ENCODE measurements around the gene ADM.

ADM gene

GRCh38 chr11:10310301-10310841, 5.5 kb downstream of the ADM start:
- no peak overlapping the region for H3K4me3 ChIP-seq (ENCODE audit: control insufficient read depth, low read depth, low read length)
- no peak for TF ChIP-seq CTCF (conservative IDR thresholded peaks at IDR 0.05; ENCODE audit: control insufficient read depth, insufficient read depth, low read depth, low read length)
- DNase-seq (ENCODE audit: low read depth), result no peak

GRCh38 chr11:10311802-10312201, 6.9 kb downstream of the ADM start:
- H3K4me3 ChIP-seq (ENCODE audit: control insufficient read depth, low read depth, low read length), result no peak overlapping the region
- TF ChIP-seq CTCF (conservative IDR thresholded peaks at IDR 0.05; ENCODE audit: control insufficient read depth, insufficient read depth, low read depth, low read length), result no peak
- no peak for DNase-seq (ENCODE audit: low read depth)

GRCh38 chr11:10314199-10315072, 9.6 kb downstream of the ADM start:
- no peak overlapping the region for H3K4me3 ChIP-seq (ENCODE audit: control insufficient read depth, low read depth, low read length)
- no peak for TF ChIP-seq CTCF (conservative IDR thresholded peaks at IDR 0.05; ENCODE audit: control insufficient read depth, insufficient read depth, low read depth, low read length)
- DNase-seq (ENCODE audit: low read depth), result peak; percentile 58

- no peak for DNase-seq (ENCODE audit: low read depth)
- H3K4me3 ChIP-seq (ENCODE audit: control insufficient read depth, low read depth, low read length), result no peak overlapping the region
- no peak for TF ChIP-seq CTCF (conservative IDR thresholded peaks at IDR 0.05; ENCODE audit: control insufficient read depth, insufficient read depth, low read depth, low read length)
These were observed 10.2 kb downstream of the ADM start for GRCh38 chr11:10315083-10315482.

- no peak for DNase-seq (ENCODE audit: low read depth)
- H3K4me3 ChIP-seq (ENCODE audit: control insufficient read depth, low read depth, low read length), result no peak overlapping the region
- TF ChIP-seq CTCF (conservative IDR thresholded peaks at IDR 0.05; ENCODE audit: control insufficient read depth, insufficient read depth, low read depth, low read length), result no peak
These were observed 12.4 kb downstream of the ADM start for GRCh38 chr11:10317151-10317755.

- DNase-seq (ENCODE audit: low read depth), result no peak
- H3K4me3 ChIP-seq (ENCODE audit: control insufficient read depth, low read depth, low read length), result no peak overlapping the region
- TF ChIP-seq CTCF (conservative IDR thresholded peaks at IDR 0.05; ENCODE audit: control insufficient read depth, insufficient read depth, low read depth, low read length), result no peak
These were observed 13.1 kb downstream of the ADM start for GRCh38 chr11:10317776-10318526.
